Measurements from ENCODE around the gene RBCK1.

DNA sequence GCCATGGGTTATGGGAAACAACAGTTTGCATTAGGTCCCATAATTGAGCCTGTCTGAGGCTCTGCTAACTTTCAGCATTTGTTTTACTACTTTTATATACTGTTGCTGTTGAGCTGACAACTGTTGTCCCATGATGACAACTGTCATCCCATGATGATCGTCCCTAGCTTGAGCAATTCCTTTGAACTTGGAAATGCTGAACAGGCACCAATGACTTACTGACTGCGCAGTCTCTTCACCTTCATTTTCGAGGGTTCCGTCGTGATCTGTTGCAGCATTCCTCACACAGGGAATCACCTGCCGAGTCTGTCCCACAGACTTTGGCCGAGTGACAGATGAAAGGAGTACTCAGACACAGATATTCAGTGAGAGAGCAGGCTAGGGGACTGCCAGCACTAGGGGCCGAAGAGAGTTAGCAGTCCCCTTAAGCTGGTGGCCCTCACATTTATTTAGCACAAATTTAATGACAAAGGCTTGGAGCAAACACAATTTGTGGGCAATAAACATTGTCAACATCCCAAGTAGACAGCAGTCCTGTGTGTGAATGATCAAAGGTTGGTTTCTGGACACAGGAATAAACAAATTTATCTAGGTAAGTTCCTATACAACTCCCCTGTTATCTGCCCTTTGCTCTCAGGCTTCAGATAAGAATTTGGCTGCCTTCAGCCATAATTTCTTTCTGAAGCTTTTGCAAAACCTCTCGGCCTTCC, 64.2 kb downstream of the RBCK1 start:
- TF ChIP-seq EP300 (IDR thresholded peaks at IDR 0.05): no peak
- TF ChIP-seq, protein P1, sequence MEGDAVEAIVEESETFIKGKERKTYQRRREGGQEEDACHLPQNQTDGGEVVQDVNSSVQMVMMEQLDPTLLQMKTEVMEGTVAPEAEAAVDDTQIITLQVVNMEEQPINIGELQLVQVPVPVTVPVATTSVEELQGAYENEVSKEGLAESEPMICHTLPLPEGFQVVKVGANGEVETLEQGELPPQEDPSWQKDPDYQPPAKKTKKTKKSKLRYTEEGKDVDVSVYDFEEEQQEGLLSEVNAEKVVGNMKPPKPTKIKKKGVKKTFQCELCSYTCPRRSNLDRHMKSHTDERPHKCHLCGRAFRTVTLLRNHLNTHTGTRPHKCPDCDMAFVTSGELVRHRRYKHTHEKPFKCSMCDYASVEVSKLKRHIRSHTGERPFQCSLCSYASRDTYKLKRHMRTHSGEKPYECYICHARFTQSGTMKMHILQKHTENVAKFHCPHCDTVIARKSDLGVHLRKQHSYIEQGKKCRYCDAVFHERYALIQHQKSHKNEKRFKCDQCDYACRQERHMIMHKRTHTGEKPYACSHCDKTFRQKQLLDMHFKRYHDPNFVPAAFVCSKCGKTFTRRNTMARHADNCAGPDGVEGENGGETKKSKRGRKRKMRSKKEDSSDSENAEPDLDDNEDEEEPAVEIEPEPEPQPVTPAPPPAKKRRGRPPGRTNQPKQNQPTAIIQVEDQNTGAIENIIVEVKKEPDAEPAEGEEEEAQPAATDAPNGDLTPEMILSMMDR (IDR thresholded peaks at IDR 0.05): no peak
